Coronary artery (tissue), 2 donors: Measurements from ENCODE around the gene MAB21L4.

Source experiments
- DNase-seq: peaks from one replicate; pipeline ENCODE4 v3.0.0-alpha.2; 2017; ENCODE audit warnings: low spot score
- H3K27ac ChIP-seq, 2 donors: fragments of 200-600 bp; sonication (generic); one replicate each; pipeline ENCODE4 v1.5.1; 2016 to 2019
- H3K4me3 ChIP-seq: fragments of 200-600 bp; sonication (generic); 2 replicates; pipeline ENCODE4 v1.5.1; 2016; ENCODE audit warnings: mild to moderate bottlenecking, moderate library complexity
- CTCF ChIP-seq: fragments of 200-600 bp; sonication (generic); IDR thresholded peaks from one replicate; pipeline ENCODE4 v1.5.1; 2019; ENCODE audit warnings: antibody characterized with exemption

MAB21L4 gene

GRCh38 chr2:240895656-240896388 lies at the start of gene MAB21L4:
MAB21L4 (minus strand) TSS chr2:240896156; CDS start chr2:240895997, 159 bp downstream.
- no peak within 1 kb of the TSS for H3K27ac ChIP-seq
- no peak for TF ChIP-seq CTCF
- no peak within 1 kb of the TSS for H3K4me3 ChIP-seq
- no peak for DNase-seq

- DNase-seq: peak; percentile 40
- H3K4me3 ChIP-seq: no peak overlapping the region
- no peak overlapping the region for H3K27ac ChIP-seq
- TF ChIP-seq CTCF: no peak
Measured at GRCh38 chr2:240936106-240936505, 40.1 kb upstream of the MAB21L4 start.

GRCh38 chr2:240935103-240935876 lies 39.3 kb upstream of the MAB21L4 start:
- peak; percentile 64 for DNase-seq
- no peak overlapping the region for H3K27ac ChIP-seq
- TF ChIP-seq CTCF: no peak
- H3K4me3 ChIP-seq: no peak overlapping the region

GRCh38 chr2:240934701-240935102 lies 38.7 kb upstream of the MAB21L4 start:
- H3K27ac ChIP-seq: no peak overlapping the region
- no peak overlapping the region for H3K4me3 ChIP-seq
- no peak for TF ChIP-seq CTCF
- DNase-seq: peak; percentile 71

- DNase-seq: peak; percentile 70
- no peak for TF ChIP-seq CTCF
- Histone ChIP-seq H3K27ac (no peak overlapping the region), H3K4me3 (no peak overlapping the region)
Measured at GRCh38 chr2:240933966-240934700, 38.2 kb upstream of the MAB21L4 start.

- TF ChIP-seq CTCF: no peak
- peak; percentile 68 for DNase-seq
- Histone ChIP-seq H3K4me3 (no peak overlapping the region), H3K27ac (no peak overlapping the region)
Measured at GRCh38 chr2:240933048-240933965, 37.4 kb upstream of the MAB21L4 start.
